ENCODE data around the gene NHSL1.

- TF ChIP-seq POLR2A (IDR thresholded peaks at IDR 0.05) (no peak), CTCF (IDR thresholded peaks at IDR 0.05) (no peak)
Observed at GRCh38 chr6:138421608-138422007, 77.7 kb downstream of the NHSL1 start.

Data from breast epithelium (tissue), 3 donors.